SU-DHL-6 (cell line): Measurements from ENCODE around the gene TRMU.

Experiments used
- H2AFZ ChIP-seq: fragments of 200-600 bp; sonication (generic); 2 replicates; pipeline ENCODE4 v1.6.1; 2014; ENCODE audit warnings: low read depth, mild to moderate bottlenecking, moderate library complexity, mixed read lengths, antibody characterized with exemption, low read length; ENCODE audit not compliant: severe bottlenecking
- H3F3A ChIP-seq: fragments of 200-600 bp; shearing (Covaris generic); 2 replicates; pipeline ENCODE4 v1.6.0; 2016; ENCODE audit warnings: antibody characterized with exemption, mild to moderate bottlenecking; ENCODE audit not compliant: insufficient read depth
- H3K27ac ChIP-seq: fragments of 200-600 bp; sonication (generic); 2 replicates; pipeline ENCODE4 v1.5.1; 2016; ENCODE audit warnings: low read depth, mild to moderate bottlenecking, low read length, moderate library complexity, mixed read lengths
- H3K27me3 ChIP-seq: fragments of 200-600 bp; sonication (generic), shearing (Covaris generic); 2 replicates; pipeline ENCODE4 v1.6.0; 2014; ENCODE audit warnings: mild to moderate bottlenecking, low read length
- H3K36me3 ChIP-seq: fragments of 200-600 bp; sonication (generic); 2 replicates; pipeline ENCODE4 v1.6.1; 2014; ENCODE audit warnings: mild to moderate bottlenecking, low read length, mixed read lengths
- H3K4me2 ChIP-seq: fragments of 300-600, 200-600 bp; shearing (Covaris generic), sonication (generic); 2 replicates; pipeline ENCODE4 v1.6.0; 2014; ENCODE audit warnings: low read length, low read depth, mild to moderate bottlenecking; ENCODE audit not compliant: poor library complexity, severe bottlenecking
- H3K4me3 ChIP-seq: fragments of 200-600 bp; sonication (generic); 2 replicates; pipeline ENCODE4 v1.5.1; 2014; ENCODE audit warnings: antibody characterized with exemption, low read length, mild to moderate bottlenecking, mixed read lengths; ENCODE audit not compliant: insufficient read depth, poor library complexity, severe bottlenecking
- H3K79me2 ChIP-seq: fragments of 200-600 bp; sonication (generic); 2 replicates; pipeline ENCODE4 v1.6.1; 2014; ENCODE audit warnings: mild to moderate bottlenecking, low read length, moderate library complexity; ENCODE audit not compliant: insufficient read depth
- H3K9ac ChIP-seq: fragments of 200-600 bp; sonication (generic); 2 replicates; pipeline ENCODE4 v1.7.0; 2014; ENCODE audit warnings: mild to moderate bottlenecking, low read length
- H3K9me2 ChIP-seq: fragments of 200-600 bp; sonication (generic); replicated peaks from 2 replicates; pipeline ENCODE4 v1.6.1; 2014; ENCODE audit warnings: low read length; ENCODE audit not compliant: insufficient read depth
- H3K9me3 ChIP-seq: fragments of 200-600 bp; sonication (generic); 2 replicates; pipeline ENCODE4 v1.6.1; 2014; ENCODE audit warnings: low read length, mixed read lengths; ENCODE audit not compliant: insufficient read depth
- H4K20me1 ChIP-seq: fragments of 200-600 bp; sonication (generic); 2 replicates; pipeline ENCODE4 v1.6.1; 2014; ENCODE audit warnings: low read depth, mild to moderate bottlenecking, antibody characterized with exemption, low read length, moderate library complexity, mixed read lengths
- CTCF ChIP-seq: fragments of 200-600 bp; sonication (generic); IDR thresholded peaks from one replicate; pipeline ENCODE4 v1.5.1; 2017; ENCODE audit warnings: antibody characterized with exemption, mild to moderate bottlenecking, low read length, moderate library complexity; ENCODE audit not compliant: insufficient read depth, poor library complexity, severe bottlenecking
- EZH2phosphoT487 ChIP-seq: fragments of 200-600 bp; sonication (generic), shearing (Covaris generic); conservative IDR thresholded peaks from 2 replicates; pipeline ENCODE4 v1.6.1; 2018; ENCODE audit warnings: mild to moderate bottlenecking, antibody characterized with exemption, low read length, moderate library complexity, mixed read lengths

The TRMU gene

DNA sequence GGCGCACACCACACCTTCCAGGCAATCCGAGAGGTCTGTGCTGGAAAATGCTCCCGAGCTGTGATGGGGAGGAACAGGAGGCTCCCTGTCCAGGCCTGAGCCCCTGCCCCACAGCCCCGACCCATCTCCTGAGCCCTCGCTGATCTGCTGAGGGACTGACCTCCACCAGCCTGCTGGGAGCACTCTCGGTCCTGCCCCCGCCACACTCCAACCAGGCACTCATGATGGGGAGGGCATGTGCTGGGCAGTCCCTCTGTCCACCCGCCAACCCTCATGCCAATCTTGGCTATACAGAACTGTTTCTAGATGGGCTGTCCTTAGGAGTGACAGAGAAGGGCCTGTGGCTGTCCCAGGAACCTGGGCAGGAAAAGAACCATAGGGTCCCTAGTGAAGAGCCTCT lies 70.8 kb downstream of the TRMU start:
- Histone ChIP-seq H2AFZ (no peak overlapping the region), H3K4me3 (no peak overlapping the region), H3K27me3 (no peaks in the 10 kb centered on the region), H3F3A (no peaks in the 10 kb centered on the region), H3K9ac (no peak overlapping the region), H3K36me3 (no peaks in the 10 kb centered on the region), H3K27ac (no peak overlapping the region), H3K9me2 (no peaks in the 10 kb centered on the region), H3K79me2 (no peaks in the 10 kb centered on the region), H4K20me1 (no peaks in the 10 kb centered on the region), H3K4me2 (no peak overlapping the region), H3K9me3 (no peaks in the 10 kb centered on the region)
- TF ChIP-seq CTCF, result no peak
- TF ChIP-seq EZH2phosphoT487, result no peak

GRCh38 chr22:46406791-46407190 lies 71.3 kb downstream of the TRMU start:
- no peak overlapping the region for H3K9ac ChIP-seq
- no peak for TF ChIP-seq EZH2phosphoT487
- TF ChIP-seq CTCF, result no peak
- no peaks in the 10 kb centered on the region for H3K36me3 ChIP-seq
- H3K9me3 ChIP-seq, result no peaks in the 10 kb centered on the region
- H3F3A ChIP-seq, result no peaks in the 10 kb centered on the region
- H3K4me3 ChIP-seq, result no peak overlapping the region
- no peaks in the 10 kb centered on the region for H3K79me2 ChIP-seq
- no peak overlapping the region for H3K4me2 ChIP-seq
- H4K20me1 ChIP-seq, result no peaks in the 10 kb centered on the region
- no peaks in the 10 kb centered on the region for H3K9me2 ChIP-seq
- no peak overlapping the region for H2AFZ ChIP-seq
- no peak overlapping the region for H3K27ac ChIP-seq
- no peaks in the 10 kb centered on the region for H3K27me3 ChIP-seq
